Subcutaneous abdominal adipose tissue (tissue), 5 donors: Measurements from ENCODE around the gene RPL5.

Source experiments
- H3K27ac ChIP-seq: one replicate; pipeline ENCODE4 v1.7.0; 2013; ENCODE audit warnings: low read depth, mild to moderate bottlenecking, inconsistent platforms, low read length, moderate library complexity
- H3K27me3 ChIP-seq, 5 donors: one replicate each; pipeline ENCODE4 v1.7.0; 2013; ENCODE audit warnings: low read length in 5 of 5, inconsistent platforms in 1 of 5; ENCODE audit not compliant: control insufficient read depth in 5 of 5, insufficient read depth in 4 of 5
- H3K36me3 ChIP-seq, 5 donors: one replicate each; pipeline ENCODE4 v1.7.0; 2013; ENCODE audit warnings: low read length in 5 of 5; ENCODE audit not compliant: control insufficient read depth in 5 of 5, insufficient read depth in 5 of 5
- H3K4me1 ChIP-seq, 5 donors: one replicate each; pipeline ENCODE4 v1.7.0; 2013; ENCODE audit warnings: low read length in 5 of 5, mild to moderate bottlenecking in 3 of 5, moderate library complexity in 1 of 5; ENCODE audit not compliant: control insufficient read depth in 5 of 5, insufficient read depth in 5 of 5
- H3K4me3 ChIP-seq, 5 donors: one replicate each; pipeline ENCODE4 v1.7.0; 2013; ENCODE audit warnings: low read length in 5 of 5, low read depth in 1 of 5
- H3K9ac ChIP-seq, 5 donors: one replicate each; pipeline ENCODE4 v1.7.0; 2013; ENCODE audit warnings: low read length in 5 of 5, mild to moderate bottlenecking in 4 of 5, moderate library complexity in 3 of 5
- H3K9me3 ChIP-seq, 5 donors: one replicate each; pipeline ENCODE4 v1.7.0; 2013; ENCODE audit warnings: low read length in 5 of 5; ENCODE audit not compliant: control insufficient read depth in 5 of 5
- donor health status: healthy.
- donor health status: healthy.
- donor health status: healthy.
- donor health status: healthy.
- donor health status: healthy.

Gene RPL5

DNA sequence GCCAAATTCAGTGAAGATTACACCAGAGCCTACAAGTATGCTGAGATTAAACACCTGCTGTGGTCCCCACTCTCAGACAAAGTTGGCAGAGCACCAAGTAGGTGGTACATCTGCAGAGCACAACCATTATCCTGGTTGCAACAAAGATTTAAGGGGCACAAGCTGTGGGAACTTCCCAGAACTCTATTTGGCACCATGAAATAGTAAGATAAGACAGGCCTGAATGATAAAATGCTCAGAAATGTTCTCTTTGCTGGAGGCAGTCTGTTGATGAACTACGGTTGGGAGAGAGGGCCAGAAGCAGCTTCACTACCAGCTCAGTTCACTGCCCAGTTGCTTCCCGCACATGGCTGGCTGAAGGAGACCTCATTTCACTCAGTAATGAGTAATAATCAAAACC lies 19.9 kb downstream of the RPL5 start:
- Histone ChIP-seq H3K4me3 (no peak overlapping the region), H3K36me3 (peaks cover 0 to 12% (median 4%) of the 10 kb centered on the region in 5 donors), H3K27ac (no peak overlapping the region), H3K9me3 (peaks cover 0 to 4% (median 0%) of the 10 kb centered on the region in 5 donors), H3K27me3 (no peaks in the 10 kb centered on the region), H3K4me1 (no peaks in the 10 kb centered on the region), H3K9ac (no peak overlapping the region)

DNA sequence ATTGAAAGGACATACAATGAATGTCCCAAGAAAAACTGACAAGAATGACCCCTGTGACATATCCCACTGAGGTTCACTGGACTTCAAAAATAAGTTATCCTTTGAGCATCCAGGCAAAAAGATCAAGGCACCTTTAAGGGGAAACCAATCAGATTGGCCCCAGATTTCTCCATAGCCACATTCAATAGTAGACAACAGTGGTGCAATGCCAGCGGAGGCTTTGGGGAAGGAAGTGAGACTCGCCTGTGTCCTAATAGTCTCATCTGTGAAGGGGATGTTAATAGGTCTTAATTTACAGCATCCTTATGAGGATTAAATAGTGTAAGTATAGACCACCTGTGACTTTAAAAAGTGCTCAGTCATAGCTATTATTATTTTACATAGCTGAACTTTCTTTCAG lies 21.5 kb downstream of the RPL5 start:
- Histone ChIP-seq H3K4me1 (no peaks in the 10 kb centered on the region), H3K27ac (no peak overlapping the region)

DNA sequence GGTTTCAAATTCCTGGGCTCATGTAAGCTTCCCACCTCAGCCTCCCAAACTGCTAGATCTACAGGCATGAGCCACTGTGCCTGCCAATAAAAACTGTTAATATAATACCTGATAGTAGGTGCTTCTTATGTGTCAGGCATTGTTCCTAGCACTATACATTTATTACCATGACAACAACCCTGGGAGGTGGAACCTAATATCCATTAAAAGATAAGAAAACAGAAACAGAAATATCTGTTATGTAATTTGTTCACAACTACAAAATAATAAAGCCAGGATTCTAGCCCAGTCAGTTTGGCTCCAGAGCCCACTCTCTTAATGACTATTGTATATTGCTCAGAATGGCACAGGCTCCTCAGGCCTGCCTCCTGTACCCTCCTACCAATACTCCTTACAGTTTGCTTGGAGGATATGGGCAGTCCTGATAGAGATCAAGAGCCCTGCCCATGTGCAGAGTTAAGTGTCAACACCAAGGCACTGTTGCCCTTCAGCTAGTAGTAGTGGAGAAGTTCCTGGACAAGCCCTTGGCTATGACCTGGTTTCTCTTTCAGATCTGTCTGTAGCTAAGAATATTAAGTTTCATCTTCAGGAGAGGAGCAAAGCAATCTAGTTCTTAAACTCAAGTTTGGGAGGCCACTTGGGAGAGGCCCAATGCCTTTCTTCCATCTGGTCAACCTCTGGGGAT lies 22.4 kb downstream of the RPL5 start:
- H3K27me3 ChIP-seq: no peaks in the 10 kb centered on the region
- H3K4me1 ChIP-seq: peaks cover 0 to 4% (median 2%) of the 10 kb centered on the region in 5 donors
- no peak overlapping the region for H3K9ac ChIP-seq
- H3K27ac ChIP-seq: no peak overlapping the region
- H3K4me3 ChIP-seq: no peak overlapping the region
- peaks cover 0 to 12% (median 4%) of the 10 kb centered on the region in 5 donors for H3K36me3 ChIP-seq
- H3K9me3 ChIP-seq: peaks cover 0 to 4% (median 0%) of the 10 kb centered on the region in 5 donors

More for the DNA sequence above, 21.5 kb downstream of the RPL5 start:
- H3K27me3 ChIP-seq: no peaks in the 10 kb centered on the region
- H3K4me3 ChIP-seq: no peak overlapping the region
- H3K36me3 ChIP-seq: peaks cover 0 to 12% (median 4%) of the 10 kb centered on the region in 5 donors
- no peak overlapping the region for H3K9ac ChIP-seq
- peaks cover 0 to 4% (median 0%) of the 10 kb centered on the region in 5 donors for H3K9me3 ChIP-seq

DNA sequence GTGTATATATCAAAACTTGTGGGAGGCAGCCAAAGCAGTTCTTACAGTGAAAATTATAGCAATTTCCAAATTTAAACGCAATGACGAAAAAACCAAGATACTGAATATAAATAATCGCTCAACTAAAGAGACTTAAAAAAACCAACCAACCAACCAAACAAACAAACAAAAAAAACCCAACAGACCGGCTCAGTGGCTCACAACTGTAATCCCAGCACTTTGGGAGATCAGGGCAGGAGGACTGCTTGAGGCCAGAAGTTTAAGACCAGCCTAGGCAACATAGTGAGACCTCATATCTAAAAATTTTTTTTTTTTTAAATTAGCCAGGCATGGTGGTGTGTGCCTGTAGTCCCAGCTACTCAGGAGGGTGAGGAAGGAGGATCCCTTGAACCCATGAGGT lies 23.4 kb downstream of the RPL5 start:
- Histone ChIP-seq H3K36me3 (peaks cover 0 to 2% (median 0%) of the 10 kb centered on the region in 5 donors), H3K4me1 (peaks cover 0 to 6% (median 6%) of the 10 kb centered on the region in 5 donors), H3K27me3 (no peaks in the 10 kb centered on the region), H3K9me3 (peaks cover 0 to 4% (median 0%) of the 10 kb centered on the region in 5 donors), H3K9ac (no peak overlapping the region), H3K27ac (no peak overlapping the region), H3K4me3 (no peak overlapping the region)

DNA sequence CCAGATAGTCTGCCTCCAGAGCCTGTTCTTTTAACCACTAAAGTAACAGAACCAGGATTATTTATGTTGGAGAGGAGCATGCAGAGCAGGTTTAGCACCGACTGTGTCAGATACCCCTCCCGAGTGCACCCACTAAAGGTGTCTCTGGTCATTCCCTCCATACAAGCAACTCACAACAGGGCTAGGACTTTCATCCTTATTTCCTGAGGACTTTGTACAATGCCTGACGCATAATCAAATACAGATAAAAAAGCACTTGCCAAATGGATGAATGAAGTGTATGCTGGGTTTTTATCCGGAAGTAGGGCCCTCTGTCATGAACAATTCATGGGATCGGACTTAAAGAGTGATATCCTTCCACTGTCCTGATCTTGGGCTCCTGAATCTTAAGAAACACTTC lies 26.0 kb downstream of the RPL5 start:
- Histone ChIP-seq H3K9me3 (peaks cover 0 to 4% (median 0%) of the 10 kb centered on the region in 5 donors), H3K36me3 (no peaks in the 10 kb centered on the region), H3K9ac (no peak overlapping the region), H3K4me1 (peaks cover 0 to 10% (median 9%) of the 10 kb centered on the region in 5 donors), H3K27ac (no peak overlapping the region), H3K4me3 (no peak overlapping the region), H3K27me3 (no peaks in the 10 kb centered on the region)

DNA sequence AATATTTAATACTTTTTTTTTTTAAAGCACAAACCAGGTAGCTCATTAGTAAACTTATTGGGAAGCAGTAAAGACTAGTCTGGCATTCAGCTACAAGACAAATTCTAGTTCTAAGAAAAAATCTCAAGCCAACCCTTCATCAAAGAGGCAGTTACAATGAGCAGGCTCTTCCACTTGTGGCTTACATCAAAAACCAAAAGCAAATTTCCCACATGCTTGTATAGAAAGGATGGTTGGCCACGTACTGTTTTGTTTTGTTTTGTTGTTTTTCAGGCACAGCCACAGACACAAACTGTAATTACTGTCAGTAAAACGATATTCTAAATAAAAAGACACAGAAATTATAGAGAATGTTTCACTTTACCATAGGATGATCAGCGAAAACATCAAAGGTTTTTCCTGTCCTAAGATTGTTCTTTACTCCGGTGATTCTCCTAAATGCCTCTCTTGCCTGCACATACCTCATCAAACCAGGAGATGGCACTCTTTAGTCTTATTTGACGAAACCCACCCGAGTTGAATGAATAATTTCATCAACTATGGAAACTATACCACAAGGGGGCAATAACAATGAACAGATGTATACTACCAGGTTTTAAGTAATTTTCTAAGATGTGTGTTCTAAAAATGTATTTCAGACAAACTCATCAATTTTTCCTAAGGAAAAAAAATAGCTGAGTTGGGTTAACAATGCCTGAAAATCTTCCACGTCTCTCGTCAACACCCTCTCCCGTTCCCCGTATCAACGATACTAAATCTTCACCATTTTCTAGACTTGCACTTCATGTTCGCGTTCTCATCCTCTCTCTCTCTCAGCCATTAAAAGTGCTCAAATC lies 26.9 kb downstream of the RPL5 start:
- Histone ChIP-seq H3K27ac (no peak overlapping the region), H3K27me3 (no peaks in the 10 kb centered on the region), H3K9ac (peak overlapping the region in 4 of 5 donors; percentile 30 to 62 (median 48)), H3K4me1 (peaks cover 0 to 16% (median 12%) of the 10 kb centered on the region in 5 donors), H3K36me3 (no peaks in the 10 kb centered on the region), H3K4me3 (peak overlapping the region; percentile 6 to 56 (median 47)), H3K9me3 (peaks cover 0 to 4% (median 0%) of the 10 kb centered on the region in 5 donors)

DNA sequence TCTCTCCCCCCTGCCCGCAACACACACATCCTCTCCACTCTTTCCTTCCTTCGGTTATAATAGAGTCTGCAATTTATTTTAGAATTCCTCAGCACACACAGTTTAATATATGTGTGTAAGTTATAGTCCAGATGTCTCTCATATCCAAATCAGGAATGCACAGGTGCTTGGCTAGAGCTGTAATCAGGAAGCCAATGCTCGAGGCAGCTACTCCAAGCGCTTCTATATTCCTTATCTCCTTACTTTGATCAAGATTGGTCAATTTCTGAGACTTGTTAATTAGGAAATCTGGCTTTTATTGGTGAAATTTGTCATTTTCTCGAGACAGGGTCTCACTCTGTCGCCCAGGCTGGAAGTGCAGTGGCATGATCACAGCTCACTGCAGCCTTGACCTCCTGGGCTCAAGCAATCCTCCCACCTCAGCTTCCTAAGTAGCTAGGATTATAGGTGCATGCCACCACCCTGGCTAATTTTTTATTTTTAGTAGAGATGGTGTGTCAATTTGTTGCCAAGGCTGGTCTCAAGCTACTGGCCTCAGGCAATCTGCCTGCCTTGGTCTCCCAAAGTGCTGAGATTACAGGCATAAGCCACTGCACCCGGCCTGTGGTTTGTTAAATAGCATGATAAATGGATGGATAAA lies 27.7 kb downstream of the RPL5 start:
- no peaks in the 10 kb centered on the region for H3K36me3 ChIP-seq
- H3K4me1 ChIP-seq: peaks cover 0 to 20% (median 12%) of the 10 kb centered on the region in 5 donors
- H3K9me3 ChIP-seq: peaks cover 0 to 3% (median 0%) of the 10 kb centered on the region in 5 donors
- H3K9ac ChIP-seq: peak overlapping the region in 4 of 5 donors; percentile 30 to 62 (median 48)
- no peak overlapping the region for H3K27ac ChIP-seq
- H3K27me3 ChIP-seq: no peaks in the 10 kb centered on the region
- peak overlapping the region; percentile 6 to 56 (median 47) for H3K4me3 ChIP-seq

DNA sequence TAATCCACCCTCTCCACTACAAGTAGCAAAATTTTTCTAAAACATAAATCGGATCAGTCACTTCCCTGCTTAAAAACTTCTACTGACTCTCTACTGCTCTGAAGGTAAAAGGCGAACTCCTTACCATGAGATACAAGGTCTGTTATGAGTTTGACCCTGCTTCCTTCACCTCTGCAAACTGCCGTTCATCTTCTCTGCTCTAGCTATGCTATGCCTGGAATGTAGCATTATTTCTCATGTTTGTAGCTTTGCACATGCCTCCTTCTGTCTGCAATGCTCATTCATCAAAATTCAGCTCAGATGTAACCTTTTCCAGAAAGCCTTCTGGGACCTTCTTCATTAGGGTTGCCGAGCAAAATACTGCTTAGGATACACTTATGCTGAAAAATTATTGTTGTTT lies 30.8 kb downstream of the RPL5 start:
- H3K4me3 ChIP-seq: no peak overlapping the region
- H3K27ac ChIP-seq: peak overlapping the region; percentile 50

DNA sequence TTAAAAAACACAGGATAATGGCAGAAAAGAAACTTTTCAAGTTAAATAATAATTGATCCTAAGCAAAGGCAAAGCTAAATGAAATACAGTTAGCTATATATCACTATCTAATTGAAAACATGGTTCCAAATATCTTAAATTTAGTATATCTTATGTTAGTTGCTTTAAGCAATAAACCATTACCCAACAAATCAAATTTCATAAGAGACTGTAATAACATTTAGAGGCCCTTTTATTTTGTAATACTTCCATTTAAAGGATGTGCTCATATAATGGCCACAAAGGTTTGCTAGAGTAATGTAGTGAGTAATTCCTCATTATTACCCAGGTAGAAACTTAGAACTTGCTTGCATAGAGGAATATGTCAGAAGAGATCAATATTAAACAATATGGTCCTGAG lies 32.3 kb downstream of the RPL5 start:
- H3K36me3 ChIP-seq: peaks cover 0 to 4% (median 0%) of the 10 kb centered on the region in 5 donors
- no peak overlapping the region for H3K27ac ChIP-seq
- no peaks in the 10 kb centered on the region for H3K9me3 ChIP-seq
- H3K9ac ChIP-seq: no peak overlapping the region
- no peak overlapping the region for H3K4me3 ChIP-seq
- H3K4me1 ChIP-seq: peaks cover 0 to 20% (median 9%) of the 10 kb centered on the region in 5 donors
- no peaks in the 10 kb centered on the region for H3K27me3 ChIP-seq

More for the DNA sequence above, 30.8 kb downstream of the RPL5 start:
- H3K36me3 ChIP-seq: peaks cover 0 to 2% (median 0%) of the 10 kb centered on the region in 5 donors
- H3K4me1 ChIP-seq: peaks cover 0 to 21% (median 12%) of the 10 kb centered on the region in 5 donors
- no peak overlapping the region for H3K9ac ChIP-seq
- no peaks in the 10 kb centered on the region for H3K27me3 ChIP-seq
- H3K9me3 ChIP-seq: no peaks in the 10 kb centered on the region
